Measurements from ENCODE around the gene MKRN1.

DNA sequence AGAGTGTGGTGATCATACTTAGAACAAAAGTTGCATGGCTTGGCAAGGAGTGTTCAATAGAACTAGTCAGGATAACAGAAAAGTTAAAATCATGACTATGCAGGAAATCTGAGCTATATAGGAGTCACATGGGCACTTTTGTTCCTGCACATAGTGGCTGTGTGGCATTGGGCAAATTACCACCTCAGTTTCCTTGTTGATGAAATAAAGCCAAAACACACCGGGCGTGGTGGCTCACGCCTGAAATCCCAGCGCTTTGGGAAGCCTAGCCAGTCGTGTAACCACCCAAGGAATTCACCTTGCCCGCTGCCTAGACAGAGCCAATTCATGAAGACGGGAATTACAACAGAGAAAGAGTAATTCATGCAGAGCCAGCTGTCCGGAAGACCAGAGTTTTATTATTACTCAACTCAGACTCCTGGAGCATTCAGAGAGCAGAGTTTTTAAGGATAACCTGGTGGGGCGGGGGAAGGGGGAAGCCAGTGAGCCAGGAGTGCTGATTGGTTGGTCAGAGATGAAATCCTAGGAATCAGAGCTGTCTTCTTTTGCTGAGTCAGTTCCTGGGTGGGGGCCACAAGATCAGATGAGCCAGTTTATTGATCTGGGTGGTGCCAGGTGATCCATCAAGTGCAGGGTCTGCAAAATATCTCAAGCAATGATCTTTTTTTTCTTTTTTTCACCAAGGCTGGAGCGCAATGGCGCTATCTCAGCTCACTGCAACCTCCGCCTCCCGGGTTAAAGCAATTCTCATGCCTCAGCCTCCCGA lies 6.4 kb upstream of the MKRN1 start:
- TF ChIP-seq, protein P1, sequence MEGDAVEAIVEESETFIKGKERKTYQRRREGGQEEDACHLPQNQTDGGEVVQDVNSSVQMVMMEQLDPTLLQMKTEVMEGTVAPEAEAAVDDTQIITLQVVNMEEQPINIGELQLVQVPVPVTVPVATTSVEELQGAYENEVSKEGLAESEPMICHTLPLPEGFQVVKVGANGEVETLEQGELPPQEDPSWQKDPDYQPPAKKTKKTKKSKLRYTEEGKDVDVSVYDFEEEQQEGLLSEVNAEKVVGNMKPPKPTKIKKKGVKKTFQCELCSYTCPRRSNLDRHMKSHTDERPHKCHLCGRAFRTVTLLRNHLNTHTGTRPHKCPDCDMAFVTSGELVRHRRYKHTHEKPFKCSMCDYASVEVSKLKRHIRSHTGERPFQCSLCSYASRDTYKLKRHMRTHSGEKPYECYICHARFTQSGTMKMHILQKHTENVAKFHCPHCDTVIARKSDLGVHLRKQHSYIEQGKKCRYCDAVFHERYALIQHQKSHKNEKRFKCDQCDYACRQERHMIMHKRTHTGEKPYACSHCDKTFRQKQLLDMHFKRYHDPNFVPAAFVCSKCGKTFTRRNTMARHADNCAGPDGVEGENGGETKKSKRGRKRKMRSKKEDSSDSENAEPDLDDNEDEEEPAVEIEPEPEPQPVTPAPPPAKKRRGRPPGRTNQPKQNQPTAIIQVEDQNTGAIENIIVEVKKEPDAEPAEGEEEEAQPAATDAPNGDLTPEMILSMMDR (IDR thresholded peaks at IDR 0.05), result no peak
- no peak for TF ChIP-seq EP300 (IDR thresholded peaks at IDR 0.05)
- TF ChIP-seq POLR2AphosphoS5 (IDR thresholded peaks at IDR 0.05), result no peak

Data from suprapubic skin (tissue), 4 donors.